Left ventricle myocardium inferior (tissue), 1 donor: ENCODE measurements around the gene CHID1. TPM values are rescaled to one million over a fixed set of nuclear protein-coding genes. Genes with fewer than 3 reads are reported as not detected.
A peak's percentile ranks its signal among the peaks of the same experiment; 100 is the strongest.

Source experiments
- DNase-seq: peaks from one replicate; pipeline ENCODE4 v3.0.0-alpha.2; 2020
- H3K27ac ChIP-seq: fragments of 200-600 bp; replicated peaks from 2 replicates; pipeline ENCODE4 v1.8.0; 2021
- H3K27me3 ChIP-seq: fragments of 200-600 bp; 2 replicates; pipeline ENCODE4 v1.8.0; 2021; ENCODE audit warnings: low read depth
- H3K36me3 ChIP-seq: fragments of 200-600 bp; 2 replicates; pipeline ENCODE4 v1.8.0; 2021
- H3K4me1 ChIP-seq: fragments of 200-600 bp; 2 replicates; pipeline ENCODE4 v1.8.0; 2021
- H3K4me3 ChIP-seq: fragments of 200-600 bp; 2 replicates; pipeline ENCODE4 v1.8.0; 2021; ENCODE audit warnings: mild to moderate bottlenecking, moderate library complexity
- H3K9me3 ChIP-seq: fragments of 200-600 bp; replicated peaks from 2 replicates; pipeline ENCODE4 v1.8.0; 2021
- CTCF ChIP-seq: fragments of 200-600 bp; IDR thresholded peaks from 2 replicates; pipeline ENCODE4 v1.8.0; 2021; ENCODE audit warnings: antibody characterized with exemption, mild to moderate bottlenecking, borderline replicate concordance
- intact Hi-C: fragments of 100-400 bp; cut with micrococcal nuclease; formaldehyde crosslinking; loops from one replicate; pipeline ENCODE4 v1.11.0; 2022
- total RNA-seq: library from RNA; stranded (reverse); fragmentation: NEBNext Ultra II Directional; extraction: Animal tissue kit (Norgen Biotek cat#: 25700); gene quantifications from one replicate; pipeline ENCODE4 v1.2.1, GENCODE V29; 2021
- donor health status: DM: no; HTN: yes; CAD: no; lungs with severe emphysema.

CHID1 gene
- total RNA-seq, 1 donor from 2014 or later: 54.2 TPM

- DNase-seq: no peak
- TF ChIP-seq CTCF: no peak
- H3K36me3 ChIP-seq: no peaks in the 10 kb centered on the region
- H3K4me1 ChIP-seq: peaks cover 26% of the 10 kb centered on the region
- H3K27me3 ChIP-seq: no peaks in the 10 kb centered on the region
- H3K9me3 ChIP-seq: no peaks in the 10 kb centered on the region
- no peak overlapping the region for H3K4me3 ChIP-seq
- intact Hi-C loops: no loop called here
- H3K27ac ChIP-seq: peak overlapping the region; percentile 98
Observed at GRCh38 chr11:912266-912665, 1.7 kb upstream of the CHID1 start.

GRCh38 chr11:911890-912219 is 1.2 kb upstream of the CHID1 start:
- Histone ChIP-seq H3K4me3 (peak overlapping the region; percentile 96), H3K4me1 (peaks cover 26% of the 10 kb centered on the region), H3K36me3 (peaks cover 1% of the 10 kb centered on the region), H3K9me3 (no peaks in the 10 kb centered on the region), H3K27me3 (no peaks in the 10 kb centered on the region), H3K27ac (peak overlapping the region; percentile 98)
- TF ChIP-seq CTCF: no peak
- intact Hi-C loops: no loop called here
- no peak for DNase-seq

GRCh38 chr11:911031-911889 is 650 bp upstream of the CHID1 start:
- Histone ChIP-seq H3K27ac (peak overlapping the region; percentile 98), H3K27me3 (no peaks in the 10 kb centered on the region), H3K36me3 (peaks cover 7% of the 10 kb centered on the region), H3K4me1 (peaks cover 26% of the 10 kb centered on the region), H3K4me3 (peak overlapping the region; percentile 96), H3K9me3 (no peaks in the 10 kb centered on the region)
- intact Hi-C loops: no loop called here
- TF ChIP-seq CTCF: no peak
- peak; percentile 50 for DNase-seq

- Histone ChIP-seq H3K36me3 (peaks cover 8% of the 10 kb centered on the region), H3K4me1 (peaks cover 26% of the 10 kb centered on the region), H3K27me3 (no peaks in the 10 kb centered on the region), H3K9me3 (no peaks in the 10 kb centered on the region), H3K4me3 (peak overlapping the region; percentile 96), H3K27ac (peak overlapping the region; percentile 98)
- intact Hi-C loops: no loop called here
- no peak for TF ChIP-seq CTCF
- DNase-seq: no peak
Observed at GRCh38 chr11:910044-910588, 494 bp downstream of the CHID1 start.

GRCh38 chr11:909406-909805 is 1.2 kb downstream of the CHID1 start:
- no peak for TF ChIP-seq CTCF
- no peak for DNase-seq
- intact Hi-C loops: no loop called here

More at GRCh38 chr11:909406-909805, 1.2 kb downstream of the CHID1 start:
- no peaks in the 10 kb centered on the region for H3K27me3 ChIP-seq
- H3K36me3 ChIP-seq: peaks cover 12% of the 10 kb centered on the region
- H3K9me3 ChIP-seq: no peaks in the 10 kb centered on the region
- H3K4me1 ChIP-seq: peaks cover 26% of the 10 kb centered on the region
- no peak overlapping the region for H3K27ac ChIP-seq
- peak overlapping the region; percentile 96 for H3K4me3 ChIP-seq
